ENCODE results near the gene SLC24A3.

DNA sequence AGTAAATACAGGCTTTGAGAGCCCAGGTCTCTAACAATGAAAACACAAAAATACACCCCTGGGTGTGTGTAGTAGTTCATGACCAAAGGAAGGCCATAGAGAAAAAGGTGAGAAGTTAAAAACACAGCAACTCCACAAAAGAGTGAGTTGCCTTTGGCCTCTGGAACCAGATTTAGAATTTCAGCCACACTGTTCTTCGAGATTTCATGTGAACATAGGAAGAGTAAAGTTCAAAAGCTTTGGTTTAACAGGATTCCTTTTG, 502.1 kb downstream of the SLC24A3 start:
- TF ChIP-seq PPARA (CRISPR knock-in tag; IDR thresholded peaks at IDR 0.05; ENCODE audit: borderline replicate concordance) (no peak), TOX (CRISPR knock-in tag; IDR thresholded peaks at IDR 0.05; ENCODE audit: borderline replicate concordance) (no peak)
- TF ChIP-seq, protein P1, sequence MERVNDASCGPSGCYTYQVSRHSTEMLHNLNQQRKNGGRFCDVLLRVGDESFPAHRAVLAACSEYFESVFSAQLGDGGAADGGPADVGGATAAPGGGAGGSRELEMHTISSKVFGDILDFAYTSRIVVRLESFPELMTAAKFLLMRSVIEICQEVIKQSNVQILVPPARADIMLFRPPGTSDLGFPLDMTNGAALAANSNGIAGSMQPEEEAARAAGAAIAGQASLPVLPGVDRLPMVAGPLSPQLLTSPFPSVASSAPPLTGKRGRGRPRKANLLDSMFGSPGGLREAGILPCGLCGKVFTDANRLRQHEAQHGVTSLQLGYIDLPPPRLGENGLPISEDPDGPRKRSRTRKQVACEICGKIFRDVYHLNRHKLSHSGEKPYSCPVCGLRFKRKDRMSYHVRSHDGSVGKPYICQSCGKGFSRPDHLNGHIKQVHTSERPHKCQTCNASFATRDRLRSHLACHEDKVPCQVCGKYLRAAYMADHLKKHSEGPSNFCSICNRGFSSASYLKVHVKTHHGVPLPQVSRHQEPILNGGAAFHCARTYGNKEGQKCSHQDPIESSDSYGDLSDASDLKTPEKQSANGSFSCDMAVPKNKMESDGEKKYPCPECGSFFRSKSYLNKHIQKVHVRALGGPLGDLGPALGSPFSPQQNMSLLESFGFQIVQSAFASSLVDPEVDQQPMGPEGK (CRISPR knock-in tag; IDR thresholded peaks at IDR 0.05; ENCODE audit: borderline replicate concordance): no peak
